ENCODE measurements around the gene ARHGEF7.

- TF ChIP-seq CTCF (IDR thresholded peaks at IDR 0.05; ENCODE audit: low read length) (no peak), EZH2 (IDR thresholded peaks at IDR 0.05; ENCODE audit: borderline replicate concordance, low read length) (no peak)
Observed at GRCh38 chr13:111115061-111115964, at the start of gene ARHGEF7.
